Measurements from ENCODE around the gene SAMD4A. TPM values are rescaled to one million over a fixed set of nuclear protein-coding genes. Genes with fewer than 3 reads are reported as not detected.

The SAMD4A gene
- total and polyA plus RNA-seq, 7 experiments from 2014 or later = 0.73 to 5.7 (median 1.7) TPM; not detected in 2

GRCh38 chr14:54676812-54677708 is 110.1 kb downstream of the SAMD4A start:
- Histone ChIP-seq H3K27ac (ENCODE audit: low read depth, low read length) (no peak overlapping the region), H3K4me3 (ENCODE audit: low read length) (no peak overlapping the region), H3K27me3 (ENCODE audit: control insufficient read depth in 2 of 2, insufficient read depth in 2 of 2, low read length in 2 of 2) (peaks cover 0 to 3% of the 10 kb centered on the region in 2 donors), H3K36me3 (ENCODE audit: control insufficient read depth in 2 of 3, insufficient read depth in 3 of 3, low read length in 3 of 3) (no peaks in the 10 kb centered on the region), H3K4me1 (ENCODE audit: control insufficient read depth in 2 of 2, insufficient read depth in 2 of 2, low read length in 2 of 2) (no peaks in the 10 kb centered on the region), H3K9me3 (ENCODE audit: control insufficient read depth in 2 of 3, low read length in 3 of 3) (no peaks in the 10 kb centered on the region)
- peaks cover 0 to 8% (median 0%) of the 10 kb centered on the region in 7 donors for H3K4me1 Mint-ChIP-seq
- no peak overlapping the region for H3K4me3 Mint-ChIP-seq
- ChIA-PET POLR2A (no interaction called here), CTCF (interaction anchor here (0.7 kb wide), 1 partner anchor 17 kb away, joined by 4 read pairs; no protein-coding TSS in a partner anchor)
- intact Hi-C loops (cut with micrococcal nuclease) = no loop called here
- no peak for DNase-seq
- ATAC-seq = no peak
- H3K27ac Mint-ChIP-seq = no peak overlapping the region
- no peaks in the 10 kb centered on the region for H3K9me3 Mint-ChIP-seq
- H3K36me3 Mint-ChIP-seq = no peaks in the 10 kb centered on the region
- peaks cover 0 to 37% (median 0%) of the 10 kb centered on the region in 5 donors for H3K27me3 Mint-ChIP-seq

- DNase-seq (no peak), ATAC-seq (no peak)
- Mint-ChIP-seq H3K4me1 (peaks cover 0 to 10% (median 0%) of the 10 kb centered on the region in 7 donors), H3K27ac (no peak overlapping the region), H3K9me3 (no peaks in the 10 kb centered on the region), H3K4me3 (no peak overlapping the region), H3K36me3 (no peaks in the 10 kb centered on the region), H3K27me3 (peaks cover 0 to 32% (median 0%) of the 10 kb centered on the region in 5 donors)
- Histone ChIP-seq H3K27ac (ENCODE audit: low read depth, low read length) (no peak overlapping the region), H3K9me3 (ENCODE audit: control insufficient read depth in 2 of 3, low read length in 3 of 3) (no peaks in the 10 kb centered on the region), H3K27me3 (ENCODE audit: control insufficient read depth in 2 of 2, insufficient read depth in 2 of 2, low read length in 2 of 2) (no peaks in the 10 kb centered on the region), H3K36me3 (ENCODE audit: control insufficient read depth in 2 of 3, insufficient read depth in 3 of 3, low read length in 3 of 3) (no peaks in the 10 kb centered on the region), H3K4me1 (ENCODE audit: control insufficient read depth in 2 of 2, insufficient read depth in 2 of 2, low read length in 2 of 2) (no peaks in the 10 kb centered on the region), H3K4me3 (ENCODE audit: low read length) (no peak overlapping the region)
- ChIA-PET CTCF (no interaction called here), POLR2A (no interaction called here)
- intact Hi-C loops (cut with micrococcal nuclease) = no loop called here
Measured at GRCh38 chr14:54680651-54681050, 113.7 kb downstream of the SAMD4A start.

- peaks cover 0 to 27% (median 11%) of the 10 kb centered on the region in 5 donors for H3K27me3 Mint-ChIP-seq
Measured at GRCh38 chr14:54681811-54682261, 114.9 kb downstream of the SAMD4A start.

GRCh38 chr14:54682578-54682977 is 115.7 kb downstream of the SAMD4A start:
- Histone ChIP-seq H3K9me3 (ENCODE audit: control insufficient read depth in 2 of 3, low read length in 3 of 3) (no peaks in the 10 kb centered on the region), H3K4me3 (ENCODE audit: low read length) (no peak overlapping the region), H3K27me3 (ENCODE audit: control insufficient read depth in 2 of 2, insufficient read depth in 2 of 2, low read length in 2 of 2) (no peaks in the 10 kb centered on the region), H3K4me1 (ENCODE audit: control insufficient read depth in 2 of 2, insufficient read depth in 2 of 2, low read length in 2 of 2) (no peaks in the 10 kb centered on the region), H3K36me3 (ENCODE audit: control insufficient read depth in 2 of 3, insufficient read depth in 3 of 3, low read length in 3 of 3) (no peaks in the 10 kb centered on the region), H3K27ac (ENCODE audit: low read depth, low read length) (no peak overlapping the region)
- ATAC-seq (no peak), DNase-seq (no peak)
- ChIA-PET CTCF (no interaction called here), POLR2A (no interaction called here)
- intact Hi-C loops (cut with micrococcal nuclease) = no loop called here
- no peaks in the 10 kb centered on the region for H3K9me3 Mint-ChIP-seq
- H3K4me3 Mint-ChIP-seq = no peak overlapping the region
- H3K27me3 Mint-ChIP-seq = peaks cover 0 to 29% (median 11%) of the 10 kb centered on the region in 5 donors
- H3K36me3 Mint-ChIP-seq = no peaks in the 10 kb centered on the region
- peaks cover 0 to 11% (median 0%) of the 10 kb centered on the region in 7 donors for H3K4me1 Mint-ChIP-seq
- H3K27ac Mint-ChIP-seq = no peak overlapping the region

More at GRCh38 chr14:54681811-54682261, 114.9 kb downstream of the SAMD4A start:
- CTCF ChIA-PET = no interaction called here
- Histone ChIP-seq H3K27ac (ENCODE audit: low read depth, low read length) (no peak overlapping the region), H3K9me3 (ENCODE audit: control insufficient read depth in 2 of 3, low read length in 3 of 3) (no peaks in the 10 kb centered on the region), H3K27me3 (ENCODE audit: control insufficient read depth in 2 of 2, insufficient read depth in 2 of 2, low read length in 2 of 2) (no peaks in the 10 kb centered on the region), H3K36me3 (ENCODE audit: control insufficient read depth in 2 of 3, insufficient read depth in 3 of 3, low read length in 3 of 3) (no peaks in the 10 kb centered on the region), H3K4me1 (ENCODE audit: control insufficient read depth in 2 of 2, insufficient read depth in 2 of 2, low read length in 2 of 2) (no peaks in the 10 kb centered on the region), H3K4me3 (ENCODE audit: low read length) (no peak overlapping the region)
- no peak overlapping the region for H3K27ac Mint-ChIP-seq
- H3K4me3 Mint-ChIP-seq = no peak overlapping the region
- ATAC-seq (no peak), DNase-seq (no peak)
- peaks cover 0 to 11% (median 0%) of the 10 kb centered on the region in 7 donors for H3K4me1 Mint-ChIP-seq
- POLR2A ChIA-PET = no interaction called here
- H3K36me3 Mint-ChIP-seq = no peaks in the 10 kb centered on the region
- intact Hi-C loops (cut with micrococcal nuclease) = no loop called here
- H3K9me3 Mint-ChIP-seq = no peaks in the 10 kb centered on the region

GRCh38 chr14:54683882-54684794 is 117.2 kb downstream of the SAMD4A start:
- no peaks in the 10 kb centered on the region for H3K36me3 ChIP-seq (ENCODE audit: control insufficient read depth in 2 of 3, insufficient read depth in 3 of 3, low read length in 3 of 3)
- no peaks in the 10 kb centered on the region for H3K4me1 ChIP-seq (ENCODE audit: control insufficient read depth in 2 of 2, insufficient read depth in 2 of 2, low read length in 2 of 2)
- H3K27ac Mint-ChIP-seq = no peak overlapping the region
- H3K4me3 ChIP-seq (ENCODE audit: low read length) = no peak overlapping the region
- intact Hi-C loops (cut with micrococcal nuclease) = no loop called here
- H3K27ac ChIP-seq (ENCODE audit: low read depth, low read length) = no peak overlapping the region
- H3K27me3 Mint-ChIP-seq = peaks cover 0 to 29% (median 10%) of the 10 kb centered on the region in 5 donors
- no peaks in the 10 kb centered on the region for H3K27me3 ChIP-seq (ENCODE audit: control insufficient read depth in 2 of 2, insufficient read depth in 2 of 2, low read length in 2 of 2)
- H3K4me1 Mint-ChIP-seq = peaks cover 0 to 17% (median 0%) of the 10 kb centered on the region in 7 donors
- no peak overlapping the region for H3K4me3 Mint-ChIP-seq
- ChIA-PET CTCF (no interaction called here), POLR2A (no interaction called here)
- H3K9me3 Mint-ChIP-seq = no peaks in the 10 kb centered on the region
- H3K9me3 ChIP-seq (ENCODE audit: control insufficient read depth in 2 of 3, low read length in 3 of 3) = no peaks in the 10 kb centered on the region
- no peaks in the 10 kb centered on the region for H3K36me3 Mint-ChIP-seq
- no peak for ATAC-seq
- DNase-seq = no peak

- Histone ChIP-seq H3K9me3 (ENCODE audit: control insufficient read depth in 2 of 3, low read length in 3 of 3) (no peaks in the 10 kb centered on the region), H3K27me3 (ENCODE audit: control insufficient read depth in 2 of 2, insufficient read depth in 2 of 2, low read length in 2 of 2) (no peaks in the 10 kb centered on the region), H3K4me1 (ENCODE audit: control insufficient read depth in 2 of 2, insufficient read depth in 2 of 2, low read length in 2 of 2) (no peaks in the 10 kb centered on the region), H3K36me3 (ENCODE audit: control insufficient read depth in 2 of 3, insufficient read depth in 3 of 3, low read length in 3 of 3) (no peaks in the 10 kb centered on the region), H3K27ac (ENCODE audit: low read depth, low read length) (no peak overlapping the region), H3K4me3 (ENCODE audit: low read length) (no peak overlapping the region)
- Mint-ChIP-seq H3K4me3 (no peak overlapping the region), H3K36me3 (no peaks in the 10 kb centered on the region), H3K4me1 (peaks cover 0 to 17% (median 0%) of the 10 kb centered on the region in 7 donors), H3K27ac (peak overlapping the region in 1 of 9 donors; percentile 7), H3K27me3 (peaks cover 0 to 21% (median 10%) of the 10 kb centered on the region in 5 donors), H3K9me3 (no peaks in the 10 kb centered on the region)
- ATAC-seq (no peak), DNase-seq (no peak)
- ChIA-PET POLR2A (no interaction called here), CTCF (interaction anchor here (0.7 kb wide), 1 partner anchor 24 kb away, joined by 3 read pairs; no protein-coding TSS in a partner anchor)
- intact Hi-C loops (cut with micrococcal nuclease) = no loop called here
Measured at GRCh38 chr14:54685286-54685845, 118.4 kb downstream of the SAMD4A start.
